ENCODE results near the gene SLAMF7. TPM values are rescaled to one million over a fixed set of nuclear protein-coding genes. Genes with fewer than 3 reads are reported as not detected.
"Not testable (repeated sequence)": the region's sequence is repeated elsewhere in the genome, so short reads cannot be mapped to it uniquely, and the experiment has no call there.

Gene SLAMF7
- total RNA-seq, 2 donors from 2014 or later, result 4.5 to 15.0 TPM

- not testable (repeated sequence) for H3K4me3 Mint-ChIP-seq, H3K9me3 Mint-ChIP-seq, H3K27ac Mint-ChIP-seq
Measured at GRCh38 chr1:160782988-160783765, 44.1 kb downstream of the SLAMF7 start.

GRCh38 chr1:160789051-160789701 is 50.1 kb downstream of the SLAMF7 start:
- no peaks in the 10 kb centered on the region for H3K27me3 Mint-ChIP-seq
- no peak for ATAC-seq (replicated peaks)
- H3K9me3 Mint-ChIP-seq, result no peaks in the 10 kb centered on the region
- H3K36me3 Mint-ChIP-seq (ENCODE audit: low read depth), result no peaks in the 10 kb centered on the region
- peaks cover 2% of the 10 kb centered on the region for H3K4me1 Mint-ChIP-seq
- H3K4me3 Mint-ChIP-seq, result no peak overlapping the region
- H3K27ac Mint-ChIP-seq, result no peak overlapping the region

More at GRCh38 chr1:160782988-160783765, 44.1 kb downstream of the SLAMF7 start:
- not testable (repeated sequence) for H3K27me3 Mint-ChIP-seq; H3K36me3 Mint-ChIP-seq (ENCODE audit: low read depth); ATAC-seq (replicated peaks); H3K4me1 Mint-ChIP-seq

- Mint-ChIP-seq H3K4me3 (no peak overlapping the region), H3K27ac (no peak overlapping the region), H3K9me3 (no peaks in the 10 kb centered on the region), H3K27me3 (no peaks in the 10 kb centered on the region), H3K36me3 (ENCODE audit: low read depth) (no peaks in the 10 kb centered on the region), H3K4me1 (peaks cover 8% of the 10 kb centered on the region)
- peak; percentile 29 for ATAC-seq (replicated peaks)
Measured at GRCh38 chr1:160789702-160790611, 50.9 kb downstream of the SLAMF7 start.

- no peaks in the 10 kb centered on the region for H3K36me3 Mint-ChIP-seq (ENCODE audit: low read depth)
- H3K27me3 Mint-ChIP-seq, result no peaks in the 10 kb centered on the region
- H3K27ac Mint-ChIP-seq, result no peak overlapping the region
- no peak overlapping the region for H3K4me3 Mint-ChIP-seq
- peaks cover 43% of the 10 kb centered on the region for H3K4me1 Mint-ChIP-seq
- no peak for ATAC-seq (replicated peaks)
- no peaks in the 10 kb centered on the region for H3K9me3 Mint-ChIP-seq
Measured at GRCh38 chr1:160794376-160794775, 55.3 kb downstream of the SLAMF7 start.

- ATAC-seq (replicated peaks), result peak; percentile 91
- peaks cover 3% of the 10 kb centered on the region for H3K36me3 Mint-ChIP-seq (ENCODE audit: low read depth)
- peak within 1 kb of the TSS; percentile 83 for H3K4me3 Mint-ChIP-seq
- H3K27ac Mint-ChIP-seq, result peak within 1 kb of the TSS; percentile 82
- no peaks in the 10 kb centered on the region for H3K27me3 Mint-ChIP-seq
- no peaks in the 10 kb centered on the region for H3K9me3 Mint-ChIP-seq
- H3K4me1 Mint-ChIP-seq, result peaks cover 59% of the 10 kb centered on the region
Measured at GRCh38 chr1:160795951-160796383, 56.9 kb downstream of the SLAMF7 start, which contains the start of gene LY9. LY9 (plus strand) TSS chr1:160796174; CDS start chr1:160796188, 14 bp downstream.

DNA sequence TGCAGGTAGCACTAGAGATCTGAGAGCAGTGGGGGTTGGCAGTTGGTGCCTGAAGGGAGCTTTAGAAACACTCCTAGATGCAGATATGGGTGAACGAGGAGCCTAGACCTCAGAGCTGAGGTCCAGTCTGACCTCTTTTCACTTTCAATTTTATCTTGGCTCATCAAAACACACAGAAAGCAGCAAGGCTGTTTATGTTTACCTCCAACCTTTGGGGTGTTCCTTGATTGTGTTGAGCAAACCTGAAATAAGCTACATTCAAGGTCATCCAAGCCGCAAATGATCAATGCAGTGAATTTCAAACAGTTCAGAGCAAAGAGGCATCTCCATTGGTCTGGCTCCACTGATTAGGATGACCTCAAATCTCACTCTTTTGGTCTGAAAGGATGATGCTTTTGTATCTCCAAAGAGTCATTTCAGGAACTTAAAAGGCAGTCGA is 58.2 kb downstream of the SLAMF7 start:
- ATAC-seq (replicated peaks), result peak; percentile 5
- Mint-ChIP-seq H3K36me3 (ENCODE audit: low read depth) (peaks cover 10% of the 10 kb centered on the region), H3K4me1 (peaks cover 65% of the 10 kb centered on the region)

DNA sequence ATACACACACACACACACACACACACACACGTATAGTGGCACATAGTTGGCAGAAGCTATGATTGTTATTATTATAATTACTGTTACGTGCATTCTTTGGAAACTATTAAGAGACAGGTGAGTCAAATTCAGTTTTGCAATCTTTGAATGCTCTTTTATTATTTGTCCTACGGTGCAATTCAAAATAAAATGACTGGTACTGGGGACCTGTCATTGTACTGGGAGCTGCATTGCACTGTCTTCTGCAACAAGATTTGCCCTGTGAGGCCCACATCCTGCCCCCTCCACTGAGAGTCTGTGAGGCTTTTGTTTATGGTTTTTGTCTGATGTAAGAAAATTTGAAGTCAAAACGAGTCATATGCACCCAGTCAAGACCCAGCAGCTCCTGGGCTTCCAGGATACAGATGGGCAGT is 58.8 kb downstream of the SLAMF7 start:
- H3K36me3 Mint-ChIP-seq (ENCODE audit: low read depth), result peaks cover 14% of the 10 kb centered on the region
- no peaks in the 10 kb centered on the region for H3K27me3 Mint-ChIP-seq
- H3K4me3 Mint-ChIP-seq, result peak overlapping the region; percentile 83
- H3K27ac Mint-ChIP-seq, result peak overlapping the region; percentile 82
- peak; percentile 40 for ATAC-seq (replicated peaks)
- H3K4me1 Mint-ChIP-seq, result peaks cover 65% of the 10 kb centered on the region
- no peaks in the 10 kb centered on the region for H3K9me3 Mint-ChIP-seq

More for the DNA sequence above, 58.2 kb downstream of the SLAMF7 start:
- Mint-ChIP-seq H3K27ac (peak overlapping the region; percentile 82), H3K4me3 (peak overlapping the region; percentile 83), H3K9me3 (no peaks in the 10 kb centered on the region), H3K27me3 (no peaks in the 10 kb centered on the region)

DNA sequence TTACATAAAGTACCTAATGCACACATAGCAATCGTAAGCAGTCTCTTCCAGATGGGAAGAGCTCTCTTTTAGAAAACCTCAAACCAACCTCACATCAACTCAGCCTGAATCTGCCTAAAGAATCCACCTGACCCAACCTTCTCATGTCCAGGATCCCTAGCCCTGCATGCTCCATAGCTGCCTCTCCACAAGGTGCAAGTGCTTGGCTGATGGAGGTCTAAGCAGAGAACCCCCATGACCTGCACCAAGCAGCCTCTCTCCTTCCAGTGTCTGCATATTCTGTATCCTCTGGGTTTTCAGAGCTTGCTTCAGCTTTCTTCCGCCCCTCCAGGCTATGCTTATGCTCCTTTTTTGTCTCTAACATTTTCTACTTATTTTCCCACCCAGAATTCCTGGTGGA is 59.4 kb downstream of the SLAMF7 start:
- Mint-ChIP-seq H3K4me3 (peak overlapping the region; percentile 83), H3K27me3 (no peaks in the 10 kb centered on the region), H3K36me3 (ENCODE audit: low read depth) (peaks cover 20% of the 10 kb centered on the region), H3K27ac (peak overlapping the region; percentile 75), H3K4me1 (peaks cover 65% of the 10 kb centered on the region), H3K9me3 (no peaks in the 10 kb centered on the region)
- ATAC-seq (replicated peaks), result no peak

- Mint-ChIP-seq H3K36me3 (ENCODE audit: low read depth) (peaks cover 29% of the 10 kb centered on the region), H3K9me3 (no peaks in the 10 kb centered on the region)
Measured at GRCh38 chr1:160799641-160800040, 60.6 kb downstream of the SLAMF7 start.

GRCh38 chr1:160800142-160800541 is 61.1 kb downstream of the SLAMF7 start:
- H3K27ac Mint-ChIP-seq, result no peak overlapping the region
- peak overlapping the region; percentile 83 for H3K4me3 Mint-ChIP-seq
- no peaks in the 10 kb centered on the region for H3K27me3 Mint-ChIP-seq
- no peak for ATAC-seq (replicated peaks)
- H3K4me1 Mint-ChIP-seq, result peaks cover 70% of the 10 kb centered on the region
- peaks cover 34% of the 10 kb centered on the region for H3K36me3 Mint-ChIP-seq (ENCODE audit: low read depth)
- no peaks in the 10 kb centered on the region for H3K9me3 Mint-ChIP-seq

More at GRCh38 chr1:160799641-160800040, 60.6 kb downstream of the SLAMF7 start:
- no peak for ATAC-seq (replicated peaks)
- Mint-ChIP-seq H3K4me1 (peaks cover 67% of the 10 kb centered on the region), H3K27me3 (no peaks in the 10 kb centered on the region), H3K27ac (peak overlapping the region; percentile 75), H3K4me3 (peak overlapping the region; percentile 83)

- peaks cover 3% of the 10 kb centered on the region for H3K9me3 Mint-ChIP-seq
- H3K4me3 Mint-ChIP-seq, result peak overlapping the region; percentile 83
- peak; percentile 33 for ATAC-seq (replicated peaks)
- H3K27ac Mint-ChIP-seq, result peak overlapping the region; percentile 75
- peaks cover 66% of the 10 kb centered on the region for H3K4me1 Mint-ChIP-seq
- no peaks in the 10 kb centered on the region for H3K27me3 Mint-ChIP-seq
- H3K36me3 Mint-ChIP-seq (ENCODE audit: low read depth), result peaks cover 39% of the 10 kb centered on the region
Measured at GRCh38 chr1:160800645-160801408, 61.8 kb downstream of the SLAMF7 start.

- ATAC-seq (replicated peaks), result no peak
- H3K9me3 Mint-ChIP-seq, result peaks cover 3% of the 10 kb centered on the region
- no peak overlapping the region for H3K27ac Mint-ChIP-seq
- no peaks in the 10 kb centered on the region for H3K27me3 Mint-ChIP-seq
- H3K36me3 Mint-ChIP-seq (ENCODE audit: low read depth), result peaks cover 45% of the 10 kb centered on the region
- H3K4me1 Mint-ChIP-seq, result peaks cover 67% of the 10 kb centered on the region
- H3K4me3 Mint-ChIP-seq, result peak overlapping the region; percentile 83
Measured at GRCh38 chr1:160801836-160802580, 63.0 kb downstream of the SLAMF7 start.

All from activated T-helper 17 cell treated with anti-CD3 and anti-CD28 coated beads, Interleukin-2, amount 50 U/mL, for 72 hours (primary cell).